G401.6 (cell line): ENCODE results near the gene STX16.
"Not testable (repeated sequence)": the region's sequence is repeated elsewhere in the genome, so short reads cannot be mapped to it uniquely, and the experiment has no call there.

Experiments
- FAIRE-seq: peaks from 2 replicates; lab custom pipeline; 2012; peaks lifted over from hg19 to GRCh38; lab: Jason Lieb, UNC

Gene STX16

GRCh38 chr20:58636396-58636982 is 14.6 kb upstream of the STX16 start:
- FAIRE-seq = no peak

- FAIRE-seq = no peak
Observed at GRCh38 chr20:58636983-58637421, 14.1 kb upstream of the STX16 start.

- FAIRE-seq = no peak
Observed at GRCh38 chr20:58637466-58638213, 13.4 kb upstream of the STX16 start.

GRCh38 chr20:58638467-58639181 is 12.5 kb upstream of the STX16 start:
- FAIRE-seq = no peak

- no peak for FAIRE-seq
Observed at GRCh38 chr20:58639182-58640146, 11.6 kb upstream of the STX16 start.

GRCh38 chr20:58640446-58640845 is 10.6 kb upstream of the STX16 start:
- FAIRE-seq = no peak

GRCh38 chr20:58642441-58642840 is 8.6 kb upstream of the STX16 start:
- FAIRE-seq = no peak

GRCh38 chr20:58642896-58643295 is 8.2 kb upstream of the STX16 start:
- FAIRE-seq = not testable (repeated sequence)

- FAIRE-seq = no peak
Observed at GRCh38 chr20:58645412-58645968, 5.6 kb upstream of the STX16 start.

- no peak for FAIRE-seq
Observed at GRCh38 chr20:58646257-58646656, 4.8 kb upstream of the STX16 start.

- no peak for FAIRE-seq
Observed at GRCh38 chr20:58646703-58647102, 4.4 kb upstream of the STX16 start.

- FAIRE-seq = no peak
Observed at GRCh38 chr20:58647162-58647795, 3.8 kb upstream of the STX16 start.

- no peak for FAIRE-seq
Observed at GRCh38 chr20:58647796-58648501, 3.1 kb upstream of the STX16 start.

GRCh38 chr20:58648502-58648825 is 2.6 kb upstream of the STX16 start:
- FAIRE-seq = not testable (repeated sequence)

GRCh38 chr20:58649288-58650180 is 1.5 kb upstream of the STX16 start:
- no peak for FAIRE-seq

GRCh38 chr20:58650181-58650775 is 805 bp upstream of the STX16 start:
- FAIRE-seq = no peak

- FAIRE-seq = no peak
Observed at GRCh38 chr20:58651559-58651945, 469 bp downstream of the STX16 start.

GRCh38 chr20:58651946-58652605 is 993 bp downstream of the STX16 start:
- FAIRE-seq = no peak
